GM18909 (cell line): Measurements from ENCODE around the gene NRXN3.
A peak's percentile ranks its signal among the peaks of the same experiment; 100 is the strongest.

Source experiments
- ATAC-seq: cut with Tn5 transposase; IDR thresholded peaks from one replicate; pipeline ENCODE4 v1.9.1; 2021; ENCODE audit warnings: mild to moderate bottlenecking; ENCODE audit not compliant: unreplicated experiment, poor library complexity

Gene NRXN3

GRCh38 chr14:78848234-78848820 lies 678.2 kb downstream of the NRXN3 start:
- ATAC-seq = peak; percentile 87

- no peak for ATAC-seq
Measured at GRCh38 chr14:78849952-78850351, 679.8 kb downstream of the NRXN3 start.

GRCh38 chr14:78851189-78851588 lies 681.0 kb downstream of the NRXN3 start:
- no peak for ATAC-seq

GRCh38 chr14:78852040-78852439 lies 681.9 kb downstream of the NRXN3 start:
- ATAC-seq = no peak

GRCh38 chr14:78857974-78858373 lies 687.8 kb downstream of the NRXN3 start:
- no peak for ATAC-seq

GRCh38 chr14:78863143-78863542 lies 693.0 kb downstream of the NRXN3 start:
- no peak for ATAC-seq

GRCh38 chr14:78872837-78873236 lies 702.7 kb downstream of the NRXN3 start:
- no peak for ATAC-seq

DNA sequence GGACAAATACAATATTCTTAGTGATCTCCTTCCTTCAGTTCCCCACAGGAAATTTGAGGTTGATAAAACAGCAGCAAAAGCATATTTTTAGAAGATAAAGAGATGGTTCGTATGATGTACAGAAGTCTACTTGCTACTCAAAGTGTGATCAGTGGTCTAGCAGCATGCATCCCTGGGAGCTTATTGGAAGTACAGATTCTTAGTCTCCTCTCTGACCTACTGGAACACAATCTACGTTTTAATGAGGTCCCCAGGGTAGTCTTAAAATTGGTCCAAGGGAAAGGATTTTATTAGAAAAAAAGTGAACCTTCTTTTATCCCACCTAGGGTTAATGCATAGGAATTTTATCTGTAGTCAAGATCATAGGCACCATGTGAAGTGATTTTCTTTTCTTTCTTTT lies 703.4 kb downstream of the NRXN3 start:
- ATAC-seq = no peak

- no peak for ATAC-seq
Measured at GRCh38 chr14:78875049-78875448, 704.9 kb downstream of the NRXN3 start.

DNA sequence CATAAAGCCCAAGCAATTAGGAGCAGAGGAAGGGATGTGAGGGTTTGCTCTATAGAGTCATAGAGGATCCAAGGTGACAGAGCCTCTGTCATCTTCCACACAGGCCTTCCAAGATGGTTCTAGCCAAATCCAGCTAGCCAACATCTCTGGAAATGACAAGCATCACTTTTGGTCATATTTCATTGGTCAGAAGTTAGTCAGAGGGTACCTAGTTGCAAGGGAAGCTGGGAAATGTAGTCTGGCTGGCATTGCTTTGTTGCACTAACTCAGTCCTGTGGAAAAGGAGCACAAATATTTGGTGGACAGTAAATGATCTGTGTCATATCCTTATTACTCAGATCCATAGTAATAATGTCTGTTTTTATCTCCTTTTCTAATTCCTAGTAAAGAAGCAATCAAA lies 715.7 kb downstream of the NRXN3 start:
- no peak for ATAC-seq

GRCh38 chr14:78897443-78897842 lies 727.3 kb downstream of the NRXN3 start:
- no peak for ATAC-seq

- no peak for ATAC-seq
Measured at GRCh38 chr14:78902010-78902623, 731.9 kb downstream of the NRXN3 start.

DNA sequence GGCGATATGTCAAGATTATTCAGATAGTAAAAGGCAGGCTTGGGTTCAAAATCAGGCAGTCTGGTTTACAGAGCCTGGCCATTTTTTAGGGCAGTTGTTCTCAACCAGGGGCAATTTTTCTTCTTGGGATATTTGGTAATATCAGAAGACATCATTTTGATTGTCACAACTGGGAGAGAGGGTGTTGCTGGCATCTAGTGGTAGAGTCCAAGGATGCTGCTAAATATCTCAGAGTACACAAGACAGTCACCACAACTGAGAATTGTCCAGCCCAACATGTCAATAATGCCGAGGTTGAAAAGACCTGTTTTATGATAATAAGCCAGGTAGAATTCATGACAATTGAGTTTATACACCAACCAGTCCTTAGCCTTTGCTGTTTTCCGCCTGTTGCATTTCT lies 733.9 kb downstream of the NRXN3 start:
- no peak for ATAC-seq

- ATAC-seq = no peak
Measured at GRCh38 chr14:78917462-78917861, 747.3 kb downstream of the NRXN3 start.

- ATAC-seq = no peak
Measured at GRCh38 chr14:78921856-78922255, 751.7 kb downstream of the NRXN3 start.

DNA sequence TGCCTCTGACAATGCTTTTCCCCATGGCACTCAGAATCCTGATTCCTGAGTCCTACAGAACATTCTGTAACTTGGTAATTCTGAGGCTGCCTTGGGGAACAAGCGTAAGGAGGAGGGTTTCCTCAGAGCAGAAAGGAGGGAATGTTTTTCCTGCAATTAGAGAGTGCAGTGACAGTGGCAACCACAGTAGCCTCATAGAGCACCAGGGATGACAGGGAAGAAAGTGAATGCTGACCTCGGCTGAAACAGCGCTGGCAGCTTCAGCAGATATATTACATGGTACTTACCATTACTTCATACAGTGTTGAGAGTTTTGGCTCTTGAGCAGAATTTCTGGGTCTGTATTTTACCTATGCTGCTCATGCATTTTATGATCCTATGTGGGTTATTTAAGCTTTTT lies 757.1 kb downstream of the NRXN3 start:
- ATAC-seq = no peak

DNA sequence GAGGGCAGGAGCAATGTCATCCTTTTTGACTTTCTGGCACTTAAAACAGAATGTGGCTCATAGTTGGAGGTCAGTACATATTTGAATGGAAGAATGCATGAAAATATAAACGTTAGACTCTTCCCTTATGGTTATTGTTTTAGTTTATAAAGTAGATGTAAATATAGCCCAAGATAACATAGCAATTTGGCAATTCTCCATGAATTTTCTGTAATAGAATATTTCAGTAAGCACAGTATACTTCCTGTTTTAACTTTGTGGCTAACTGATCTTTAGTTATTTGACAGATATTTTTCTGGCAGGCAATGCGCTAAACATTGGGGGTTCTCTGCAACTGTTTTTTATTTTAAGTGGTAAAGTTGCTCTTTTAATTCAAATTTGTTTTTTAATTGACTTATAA lies 763.0 kb downstream of the NRXN3 start:
- ATAC-seq = no peak

GRCh38 chr14:78933948-78934524 lies 763.9 kb downstream of the NRXN3 start:
- peak; percentile 44 for ATAC-seq

GRCh38 chr14:78946949-78947348 lies 776.8 kb downstream of the NRXN3 start:
- ATAC-seq = no peak

DNA sequence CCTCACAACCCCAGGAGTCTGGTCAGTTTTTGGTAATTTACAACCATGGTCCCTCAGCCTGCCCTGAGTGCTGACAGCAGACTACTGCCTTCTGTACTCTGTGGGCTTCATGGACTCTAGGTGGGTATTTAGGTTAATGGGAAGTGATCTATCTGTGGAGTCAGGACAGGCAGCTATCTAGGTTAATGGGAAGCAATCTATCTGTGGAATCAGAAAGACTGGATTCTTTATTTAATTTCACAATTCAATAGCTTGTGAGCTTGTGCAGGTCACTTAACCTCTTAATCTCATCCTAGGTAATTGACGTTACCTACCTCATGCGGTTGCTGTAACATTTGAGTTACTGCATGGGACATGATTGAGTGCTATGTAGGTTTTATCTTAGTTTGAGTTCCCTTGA lies 777.5 kb downstream of the NRXN3 start:
- ATAC-seq = no peak

GRCh38 chr14:78950649-78951048 lies 780.5 kb downstream of the NRXN3 start:
- ATAC-seq = no peak

GRCh38 chr14:78951602-78952001 lies 781.4 kb downstream of the NRXN3 start:
- ATAC-seq = no peak
